A549 (cell line): ENCODE data around the gene TMEM80. TPM values are rescaled to one million over a fixed set of nuclear protein-coding genes. Genes with fewer than 3 reads are reported as not detected.

ENCODE experiments used
- ATAC-seq, 2 experiments: fragments of 200-7000 bp in 1 of 2; fragments of >200 bp in 1 of 2; cut with Nextera tagmentation in 1 of 2; cut with Tn5 transposase in 1 of 2; 3 replicates each; pipeline versions ENCODE4 v1.8.0 to v1.9.1; 2018 to 2020; ENCODE audit warnings: mild to moderate bottlenecking in 1 of 2, moderate library complexity in 1 of 2
- CTCF ChIA-PET: fragments of 300-600 bp; sonication (Branson Sonifier 250); formaldehyde crosslinking; extraction: SDS; loops from one replicate; lab custom pipeline; 2021; ENCODE audit warnings: antibody characterized with exemption, inconsistent platforms; lab: Yijun Ruan, JAX
- POLR2A ChIA-PET: fragments of 350-600 bp; formaldehyde crosslinking; extraction: SDS; loops from one replicate; lab custom pipeline; 2021; ENCODE audit warnings: antibody characterized with exemption, inconsistent platforms; lab: Yijun Ruan, JAX
- DNase-seq, 2 experiments: peaks; one replicate each; pipeline versions ENCODE4 v3.0.0 to v3.0.0-alpha.2; 2011 to 2016; ENCODE audit warnings: low read depth in 1 of 2, low spot score in 1 of 2
- FAIRE-seq: peaks from 2 replicates; lab custom pipeline; 2011; peaks lifted over from hg19 to GRCh38; lab: Jason Lieb, UNC
- H3K27ac ChIP-seq, 2 experiments: fragments of >200 bp; sonication (Bioruptor Twin); formaldehyde crosslinking; 3 replicates each; pipeline ENCODE4 v1.5.1; 2016 to 2017
- H3K4me1 ChIP-seq: fragments of >200 bp; sonication (Bioruptor Twin); formaldehyde crosslinking; 3 replicates; pipeline ENCODE4 v1.6.1; 2016
- H3K4me2 ChIP-seq: fragments of >200 bp; sonication (Bioruptor Twin); formaldehyde crosslinking; 3 replicates; pipeline ENCODE4 v1.6.1; 2016
- H3K4me3 ChIP-seq: fragments of >200 bp; sonication (Bioruptor Twin); formaldehyde crosslinking; 3 replicates; pipeline ENCODE4 v1.5.1; 2016
- H3K9me3 ChIP-seq: fragments of >200 bp; sonication (Bioruptor Twin); formaldehyde crosslinking; 3 replicates; pipeline ENCODE4 v1.6.1; 2016
- CEBPB ChIP-seq, 2 experiments: fragments of >200 bp in 1 of 2; sonication (Bioruptor Twin) in 1 of 2; formaldehyde crosslinking in 1 of 2; IDR thresholded peaks; 2 replicates each; pipeline ENCODE4 v1.6.1; 2012 to 2016
- FOSB ChIP-seq: fragments of 250-450 bp; sonication (Bioruptor Pico); IDR thresholded peaks from 2 replicates; pipeline ENCODE4 v1.5.0; 2020; ENCODE audit warnings: mild to moderate bottlenecking, moderate library complexity
- GATA3 ChIP-seq: IDR thresholded peaks from 2 replicates; pipeline ENCODE4 v1.6.1; 2012; ENCODE audit warnings: borderline replicate concordance
- HDAC2 ChIP-seq: fragments of 200-600 bp; sonication (generic); IDR thresholded peaks from 2 replicates; pipeline ENCODE4 v1.6.1; 2016
- HOXB13 ChIP-seq: fragments of 250-450 bp; sonication (Bioruptor Pico); IDR thresholded peaks from 2 replicates; pipeline ENCODE4 v1.5.0; 2020; ENCODE audit warnings: low read depth, mild to moderate bottlenecking, moderate library complexity
- HOXB5 ChIP-seq: fragments of 250-450 bp; sonication (Bioruptor Pico); IDR thresholded peaks from 2 replicates; pipeline ENCODE4 v1.5.0; 2020; ENCODE audit warnings: mild to moderate bottlenecking, moderate library complexity
- JUNB ChIP-seq: fragments of >200 bp; sonication (Bioruptor Twin); formaldehyde crosslinking; IDR thresholded peaks from 2 replicates; pipeline ENCODE4 v1.6.1; 2016
- MAFK ChIP-seq: fragments of 450-650 bp; IDR thresholded peaks from 2 replicates; pipeline ENCODE4 v1.6.1; 2014; ENCODE audit not compliant: partially characterized antibody
- RNF2 ChIP-seq: fragments of 200-600 bp; sonication (generic); IDR thresholded peaks from 2 replicates; pipeline ENCODE4 v1.6.1; 2016; ENCODE audit warnings: low read depth, mild to moderate bottlenecking, antibody characterized with exemption, moderate library complexity, borderline replicate concordance
- TP53 ChIP-seq: fragments of 250-450 bp; sonication (Bioruptor Pico); IDR thresholded peaks from 2 replicates; pipeline ENCODE4 v1.5.0; 2021; ENCODE audit warnings: mild to moderate bottlenecking, moderate library complexity
- ZFP36 ChIP-seq: fragments of 450-650 bp; IDR thresholded peaks from 2 replicates; pipeline ENCODE4 v1.6.1; 2014; ENCODE audit warnings: borderline replicate concordance; ENCODE audit not compliant: partially characterized antibody
- WGBS: methylation state at CpG from one replicate; pipeline ENCODE4 v1.1.6; 2017; ENCODE audit errors: missing lambda C conversion rate; 5-methylcytosine and 5-hydroxymethylcytosine counted together
- polyA plus RNA-seq, 4 experiments: library from polyadenylated mRNA; depleted of rRNA in 3 of 4; stranded (reverse); fragments of >200 nt; fragmentation: RNase III in 1 of 4; extraction: RNeasy Plus Mini Kit Qiagen cat#74134 plus additional on column Dnase treatment in 1 of 4; gene quantifications; 2 replicates in 3 of 4; 3 replicates in 1 of 4; pipeline ENCODE4 v1.2.3, GENCODE V29; 2011 to 2017
- TF ChIP-seq, protein P1 (sequence below): fragments of 450-650 bp; IDR thresholded peaks from 2 replicates; pipeline ENCODE4 v1.6.1; 2014; ENCODE audit warnings: antibody characterized with exemption
- TF ChIP-seq, protein P2 (sequence below): fragments of 250-450 bp; sonication (Bioruptor Pico); IDR thresholded peaks from 2 replicates; pipeline ENCODE4 v1.5.0; 2021; ENCODE audit warnings: mild to moderate bottlenecking, moderate library complexity, borderline replicate concordance
- TF ChIP-seq, protein P3 (sequence below): fragments of 150-350 bp; IDR thresholded peaks from 2 replicates; pipeline ENCODE4 v1.6.1; 2014; ENCODE audit warnings: low read depth, mild to moderate bottlenecking, low read length
- TF ChIP-seq, protein P4 (sequence below): fragments of 250-450 bp; sonication (Bioruptor Pico); IDR thresholded peaks from 2 replicates; pipeline ENCODE4 v1.5.0; 2020; ENCODE audit warnings: low read depth, mild to moderate bottlenecking, moderate library complexity

The TMEM80 gene
- polyA plus RNA-seq, 2 of the 4 experiments (the other 2 are of a cell fraction), result 10.8 to 15.2 TPM

DNA sequence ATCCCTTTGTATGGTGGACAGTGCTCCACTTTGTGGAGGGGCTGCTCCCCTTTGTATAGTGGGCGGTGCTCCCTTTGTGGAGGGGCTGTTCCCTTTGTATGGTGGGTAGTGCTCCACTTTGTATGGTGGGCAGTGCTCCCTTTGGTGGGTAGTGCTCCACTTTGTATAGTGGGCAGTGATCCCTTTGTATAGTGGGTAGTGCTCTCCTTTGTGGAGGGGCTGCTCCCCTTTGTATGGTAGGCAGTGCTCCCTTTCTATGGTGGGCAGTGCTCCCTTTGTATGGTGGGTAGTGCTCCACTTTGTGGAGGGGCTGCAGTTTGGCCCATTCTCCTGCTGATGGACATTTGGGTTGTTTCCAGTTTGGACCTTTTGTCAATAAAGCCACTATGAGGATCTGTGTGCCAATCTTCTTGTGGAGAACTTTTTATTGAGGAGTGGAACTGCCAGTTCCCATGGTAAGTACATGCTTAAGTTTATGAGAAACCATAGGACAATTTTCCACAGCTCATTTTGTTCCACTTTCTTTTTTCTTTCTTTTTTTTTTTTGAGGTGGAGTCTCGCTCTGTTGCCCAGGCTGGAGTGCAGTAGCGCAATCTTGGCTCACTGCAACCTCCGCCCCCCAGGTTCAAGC lies 47.1 kb downstream of the TMEM80 start:
- Histone ChIP-seq H3K4me3 (no peak overlapping the region), H3K9me3 (no peaks in the 10 kb centered on the region), H3K27ac (no peak overlapping the region), H3K4me2 (no peak overlapping the region), H3K4me1 (peaks cover 7% of the 10 kb centered on the region)
- DNase-seq (no peak), ATAC-seq (no peak), FAIRE-seq (no peak)
- ChIA-PET CTCF (interaction anchor here (0.6 to 11.3 kb wide), 4 partner anchors 13 to 110 kb away, joined by 3 to 119 read pairs (median 6); no protein-coding TSS in a partner anchor), POLR2A (no interaction called here)
- whole genome bisulfite sequencing, result 90% methylated on average over 4 of the region's 4 CpGs
- TF ChIP-seq, protein P1, sequence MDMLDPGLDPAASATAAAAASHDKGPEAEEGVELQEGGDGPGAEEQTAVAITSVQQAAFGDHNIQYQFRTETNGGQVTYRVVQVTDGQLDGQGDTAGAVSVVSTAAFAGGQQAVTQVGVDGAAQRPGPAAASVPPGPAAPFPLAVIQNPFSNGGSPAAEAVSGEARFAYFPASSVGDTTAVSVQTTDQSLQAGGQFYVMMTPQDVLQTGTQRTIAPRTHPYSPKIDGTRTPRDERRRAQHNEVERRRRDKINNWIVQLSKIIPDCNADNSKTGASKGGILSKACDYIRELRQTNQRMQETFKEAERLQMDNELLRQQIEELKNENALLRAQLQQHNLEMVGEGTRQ, result no peak
- TF ChIP-seq ZFP36, result no peak
- no peak for TF ChIP-seq GATA3
- TF ChIP-seq CEBPB (IDR thresholded peaks at IDR 0.05), result no peak
- TF ChIP-seq, protein P2, sequence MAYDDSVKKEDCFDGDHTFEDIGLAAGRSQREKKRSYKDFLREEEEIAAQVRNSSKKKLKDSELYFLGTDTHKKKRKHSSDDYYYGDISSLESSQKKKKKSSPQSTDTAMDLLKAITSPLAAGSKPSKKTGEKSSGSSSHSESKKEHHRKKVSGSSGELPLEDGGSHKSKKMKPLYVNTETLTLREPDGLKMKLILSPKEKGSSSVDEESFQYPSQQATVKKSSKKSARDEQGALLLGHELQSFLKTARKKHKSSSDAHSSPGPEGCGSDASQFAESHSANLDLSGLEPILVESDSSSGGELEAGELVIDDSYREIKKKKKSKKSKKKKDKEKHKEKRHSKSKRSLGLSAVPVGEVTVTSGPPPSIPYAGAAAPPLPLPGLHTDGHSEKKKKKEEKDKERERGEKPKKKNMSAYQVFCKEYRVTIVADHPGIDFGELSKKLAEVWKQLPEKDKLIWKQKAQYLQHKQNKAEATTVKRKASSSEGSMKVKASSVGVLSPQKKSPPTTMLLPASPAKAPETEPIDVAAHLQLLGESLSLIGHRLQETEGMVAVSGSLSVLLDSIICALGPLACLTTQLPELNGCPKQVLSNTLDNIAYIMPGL, result no peak
- no peak for TF ChIP-seq HOXB5
- TF ChIP-seq RNF2, result no peak

DNA sequence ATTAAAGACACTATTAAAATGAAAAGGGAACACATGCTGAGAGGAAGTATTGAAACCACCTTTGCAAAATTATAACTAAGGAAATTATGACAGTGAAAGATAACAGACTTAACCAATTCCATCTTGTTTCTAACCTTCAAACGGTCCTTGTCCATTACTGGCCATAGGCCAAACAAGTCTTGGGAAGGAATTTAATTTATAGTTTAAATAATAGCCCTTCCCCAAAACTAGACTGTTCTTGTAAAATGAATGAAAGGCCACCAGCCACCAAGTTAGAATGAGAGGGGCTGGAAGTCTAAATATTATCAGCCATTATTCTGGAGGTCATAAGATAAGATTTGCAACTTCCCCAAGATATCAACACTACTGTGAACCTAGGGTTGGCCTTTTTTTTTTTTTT lies 49.8 kb downstream of the TMEM80 start:
- TF ChIP-seq, protein P3, sequence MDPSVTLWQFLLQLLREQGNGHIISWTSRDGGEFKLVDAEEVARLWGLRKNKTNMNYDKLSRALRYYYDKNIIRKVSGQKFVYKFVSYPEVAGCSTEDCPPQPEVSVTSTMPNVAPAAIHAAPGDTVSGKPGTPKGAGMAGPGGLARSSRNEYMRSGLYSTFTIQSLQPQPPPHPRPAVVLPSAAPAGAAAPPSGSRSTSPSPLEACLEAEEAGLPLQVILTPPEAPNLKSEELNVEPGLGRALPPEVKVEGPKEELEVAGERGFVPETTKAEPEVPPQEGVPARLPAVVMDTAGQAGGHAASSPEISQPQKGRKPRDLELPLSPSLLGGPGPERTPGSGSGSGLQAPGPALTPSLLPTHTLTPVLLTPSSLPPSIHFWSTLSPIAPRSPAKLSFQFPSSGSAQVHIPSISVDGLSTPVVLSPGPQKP, result no peak
- TF ChIP-seq, protein P4, sequence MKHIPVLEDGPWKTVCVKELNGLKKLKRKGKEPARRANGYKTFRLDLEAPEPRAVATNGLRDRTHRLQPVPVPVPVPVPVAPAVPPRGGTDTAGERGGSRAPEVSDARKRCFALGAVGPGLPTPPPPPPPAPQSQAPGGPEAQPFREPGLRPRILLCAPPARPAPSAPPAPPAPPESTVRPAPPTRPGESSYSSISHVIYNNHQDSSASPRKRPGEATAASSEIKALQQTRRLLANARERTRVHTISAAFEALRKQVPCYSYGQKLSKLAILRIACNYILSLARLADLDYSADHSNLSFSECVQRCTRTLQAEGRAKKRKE (CRISPR knock-in tag), result no peak
- TF ChIP-seq HDAC2 (no peak), MAFK (no peak), FOSB (no peak), JUNB (no peak), HOXB13 (CRISPR knock-in tag) (no peak), TP53 (CRISPR knock-in tag) (no peak)
- TF ChIP-seq, protein P2, result no peak
- Histone ChIP-seq H3K4me1 (peaks cover 19% of the 10 kb centered on the region), H3K4me2 (no peak overlapping the region), H3K9me3 (no peaks in the 10 kb centered on the region), H3K4me3 (no peak overlapping the region), H3K27ac (no peak overlapping the region)
- ChIA-PET POLR2A (no interaction called here), CTCF (interaction anchor here (0.7 to 11.3 kb wide), 4 partner anchors 10 to 21 kb away, joined by 3 to 119 read pairs (median 20); no protein-coding TSS in a partner anchor)
- FAIRE-seq (no peak), ATAC-seq (no peak), DNase-seq (no peak)
- 32% methylated on average over 1 of the region's 1 CpG for WGBS
